ENCODE data around the gene LDB3.

DNA sequence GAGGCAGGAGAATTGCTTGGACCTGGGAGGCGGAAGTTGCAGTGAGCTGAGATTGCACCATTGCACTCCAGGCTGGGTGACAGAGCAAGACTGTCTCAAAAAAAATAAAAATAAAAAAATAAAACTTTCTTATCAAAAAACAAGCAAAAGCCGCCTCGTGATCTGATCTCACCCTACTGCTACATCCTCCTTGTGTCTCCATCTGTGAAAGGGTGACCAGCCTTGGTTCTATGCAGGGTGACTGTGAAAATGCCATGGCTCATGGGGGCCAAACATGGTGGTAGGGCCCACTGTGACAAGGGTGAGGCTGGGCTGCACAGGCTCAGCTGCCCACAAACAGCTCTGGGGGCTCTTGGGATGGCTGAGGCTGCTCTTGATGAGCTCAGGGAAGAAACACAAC, 14.9 kb upstream of the LDB3 start:
- TF ChIP-seq CTCF (optimal IDR thresholded peaks at IDR 0.05 in 1 of 3, IDR thresholded peaks at IDR 0.05 in 1 of 3, conservative IDR thresholded peaks at IDR 0.05 in 1 of 3; ENCODE audit: extremely low read depth in 1 of 3, insufficient read depth in 2 of 3, low read length in 3 of 3) (no peak), EZH2 (IDR thresholded peaks at IDR 0.05; ENCODE audit: low read length) (no peak)

Data from keratinocyte (primary cell).